ENCODE data around the gene ACACA.

Gene ACACA

GRCh38 chr17:37164057-37164456 lies 242.6 kb downstream of the ACACA start:
- no peak for TF ChIP-seq CTCF (IDR thresholded peaks at IDR 0.05; ENCODE audit: low read depth, low read length)
- DNase-seq (ENCODE audit: low read depth in 2 of 2) = no peak
- no peak overlapping the region for H3K4me3 ChIP-seq (replicated peaks in 1 of 2; ENCODE audit: low read depth in 2 of 2, low read length in 2 of 2)

GRCh38 chr17:37162800-37163199 lies 243.8 kb downstream of the ACACA start:
- no peak for DNase-seq (ENCODE audit: low read depth in 2 of 2)
- H3K4me3 ChIP-seq (replicated peaks in 1 of 2; ENCODE audit: low read depth in 2 of 2, low read length in 2 of 2) = no peak overlapping the region
- TF ChIP-seq CTCF (IDR thresholded peaks at IDR 0.05; ENCODE audit: low read depth, low read length) = no peak

GRCh38 chr17:37160944-37161343 lies 245.7 kb downstream of the ACACA start:
- TF ChIP-seq CTCF (IDR thresholded peaks at IDR 0.05; ENCODE audit: low read depth, low read length) = no peak
- DNase-seq (ENCODE audit: low read depth in 2 of 2) = peak; percentile 57 to 75
- H3K4me3 ChIP-seq (replicated peaks in 1 of 2; ENCODE audit: low read depth in 2 of 2, low read length in 2 of 2) = no peak overlapping the region

- DNase-seq (ENCODE audit: low read depth in 2 of 2) = no peak
- TF ChIP-seq CTCF (IDR thresholded peaks at IDR 0.05; ENCODE audit: low read depth, low read length) = no peak
- no peak overlapping the region for H3K4me3 ChIP-seq (replicated peaks in 1 of 2; ENCODE audit: low read depth in 2 of 2, low read length in 2 of 2)
Observed at GRCh38 chr17:37158290-37158689, 248.3 kb downstream of the ACACA start.

- H3K4me3 ChIP-seq (replicated peaks in 1 of 2; ENCODE audit: low read depth in 2 of 2, low read length in 2 of 2) = no peak overlapping the region
- no peak for TF ChIP-seq CTCF (IDR thresholded peaks at IDR 0.05; ENCODE audit: low read depth, low read length)
- peak in 1 of 2 donors; percentile 64 for DNase-seq (ENCODE audit: low read depth in 2 of 2)
Observed at GRCh38 chr17:37148156-37148555, 258.5 kb downstream of the ACACA start.

GRCh38 chr17:37147301-37147812 lies 259.3 kb downstream of the ACACA start:
- no peak overlapping the region for H3K4me3 ChIP-seq (replicated peaks in 1 of 2; ENCODE audit: low read depth in 2 of 2, low read length in 2 of 2)
- peak; percentile 6 to 45 for DNase-seq (ENCODE audit: low read depth in 2 of 2)

More at GRCh38 chr17:37147301-37147812, 259.3 kb downstream of the ACACA start:
- no peak for TF ChIP-seq CTCF (IDR thresholded peaks at IDR 0.05; ENCODE audit: low read depth, low read length)

All from cardiac fibroblast (primary cell).